Heart right ventricle (tissue), 16 donors: ENCODE data around the gene TTC3. TPM values are rescaled to one million over a fixed set of nuclear protein-coding genes. Genes with fewer than 3 reads are reported as not detected.

Source experiments
- ATAC-seq, 8 donors: fragments of 200-7000 bp; cut with Tn5 transposase; one replicate each; pipeline ENCODE4 v1.9.1; 2020; ENCODE audit warnings: mild to moderate bottlenecking in 8 of 8, moderate library complexity in 8 of 8, moderate number of reproducible peaks in 1 of 8
- DNase-seq, 2 donors: peaks; one replicate each; pipeline ENCODE4 v3.0.0-alpha.2; 2020
- H3K27ac ChIP-seq, 10 donors: fragments of 200-600 bp; sonication (generic) in 2 of 10; one replicate each; pipeline versions ENCODE4 v1.5.0 to v1.8.0; 2020 to 2022; ENCODE audit warnings: mild to moderate bottlenecking in 3 of 10
- H3K27me3 ChIP-seq, 7 donors: fragments of 200-600 bp; one replicate each; pipeline ENCODE4 v1.8.0; 2021 to 2022; ENCODE audit warnings: mild to moderate bottlenecking in 2 of 7
- H3K36me3 ChIP-seq, 9 donors: fragments of 200-600 bp; sonication (generic) in 1 of 9; one replicate each; pipeline versions ENCODE4 v1.5.0 to v1.8.0; 2020 to 2022; ENCODE audit warnings: mild to moderate bottlenecking in 2 of 9
- H3K4me1 ChIP-seq, 9 donors: fragments of 200-600 bp; sonication (generic) in 1 of 9; one replicate each; pipeline versions ENCODE4 v1.5.0 to v1.8.0; 2020 to 2022; ENCODE audit warnings: mild to moderate bottlenecking in 4 of 9
- H3K4me3 ChIP-seq, 10 donors: fragments of 200-600 bp; sonication (generic) in 2 of 10; one replicate each; pipeline versions ENCODE4 v1.5.0 to v1.8.0; 2020 to 2022; ENCODE audit warnings: mild to moderate bottlenecking in 7 of 10, moderate library complexity in 2 of 10
- H3K9me3 ChIP-seq, 11 donors: fragments of 200-600 bp in 10 of 11; sonication (generic) in 2 of 11; one replicate each; pipeline versions ENCODE4 v1.5.0 to v1.8.0; 2013 to 2022; ENCODE audit warnings: mild to moderate bottlenecking in 2 of 11, control low read depth in 1 of 11, moderate library complexity in 1 of 11
- CTCF ChIP-seq, 9 donors: fragments of 200-600 bp; sonication (generic) in 2 of 9; IDR thresholded peaks; one replicate each; pipeline versions ENCODE4 v1.5.0 to v1.8.0; 2021 to 2022; ENCODE audit warnings: antibody characterized with exemption in 9 of 9, mild to moderate bottlenecking in 5 of 9, moderate library complexity in 1 of 9
- WGBS, 2 donors: extraction: QIAGEN DNeasy Blood & Tissue Kit; methylation state at CpG; one replicate each; pipeline ENCODE4 v1.1.7; 2013; ENCODE audit warnings: inconsistent platforms in 1 of 2; 5-methylcytosine and 5-hydroxymethylcytosine counted together
- intact Hi-C, 10 donors: fragments of 100-400 bp; cut with DNase I; formaldehyde crosslinking; loops; one replicate each; pipeline versions ENCODE4 v1.11.1 to v1.14.2; 2022
- polyA plus RNA-seq, 2 donors: library from polyadenylated mRNA; stranded (reverse); fragments of 200-250 nt; gene quantifications; one replicate each; pipeline ENCODE4 v1.2.3, GENCODE V29; 2013
- total RNA-seq, 10 donors: library from RNA; stranded (reverse); fragmentation: NEBNext Ultra II Directional in 3 of 10; extraction: Animal tissue kit (Norgen Biotek cat#: 25700) in 3 of 10; gene quantifications; one replicate each; pipeline versions ENCODE4 v1.2.1 to v1.2.4, GENCODE V29; 2021 to 2023
- donor health status: Arrhythmogenic right ventricular cardiomyopathy.
- donor health status: ischemic (EF 13 %, LVEDD 7.1; RV severe dilation, severe dysfunction).
- donor health status: healthy with polysubstance abuse.
- donor health status: DM: no; HTN: yes; CAD: no.
- donor health status: DM: no; HTN: no; CAD: no.
- donor health status: ischemic (EF 25% LVEDD 6.9; RV normal size, moderate dysfunction).
- donor health status: ischemic (EF 25% LVEDD 5.7; RV mildly dilated, moderate dysfunction).
- donor health status: healthy.
- donor health status: DM: yes; HTN: yes; CAD: no.
- donor health status: Ischemic cardiomyopathy.
- donor health status: ischemic (EF 35%, LVEDD 5.7; RV mildly dilated, moderate dysfunction).
- donor health status: nonischemic (EF 11% LVEDD 7.7; RV severe dilation, severe dysfunction).
- donor health status: DM: yes; HTN: yes; CAD: no.
- donor health status: PGD.
- donor health status: ischemic (EF 29% LVEDD 5.4; RV normal size, mild dysfunction).
- donor health status: nonischemic (EF 23%, LVEDD 6.1; RV moderate dilation, normal function).

Gene TTC3
- total and polyA plus RNA-seq, 12 donors, result 14.0 to 62.1 (median 50.1) TPM

GRCh38 chr21:37231671-37232070 is 158.6 kb downstream of the TTC3 start:
- DNase-seq, result no peak
- Histone ChIP-seq H3K9me3 (no peaks in the 10 kb centered on the region), H3K36me3 (peaks cover 0 to 100% (median 46%) of the 10 kb centered on the region in 9 donors), H3K4me3 (no peak overlapping the region), H3K4me1 (no peaks in the 10 kb centered on the region), H3K27ac (no peak overlapping the region), H3K27me3 (no peaks in the 10 kb centered on the region)
- no peak for TF ChIP-seq CTCF (IDR thresholded peaks at IDR 0.05)
- 97 to 98% methylated on average over 16 of the region's 16 CpGs for WGBS, 2 donors
- intact Hi-C loops, result no loop called here
- ATAC-seq, result no peak

- no peak overlapping the region for H3K27ac ChIP-seq
- H3K36me3 ChIP-seq, result peaks cover 0 to 100% (median 38%) of the 10 kb centered on the region in 9 donors
- no peak for TF ChIP-seq CTCF (IDR thresholded peaks at IDR 0.05)
- H3K9me3 ChIP-seq, result no peaks in the 10 kb centered on the region
- H3K4me3 ChIP-seq, result no peak overlapping the region
- ATAC-seq (no peak), DNase-seq (no peak)
- no peaks in the 10 kb centered on the region for H3K27me3 ChIP-seq
- H3K4me1 ChIP-seq, result peaks cover 0 to 2% (median 0%) of the 10 kb centered on the region in 9 donors
- 95% methylated on average over 19 of the region's 19 CpGs for WGBS, 2 donors
- intact Hi-C loops, result no loop called here
These were observed 159.4 kb downstream of the TTC3 start for GRCh38 chr21:37232274-37233018.

GRCh38 chr21:37233551-37234146 is 160.6 kb downstream of the TTC3 start:
- no peak overlapping the region for H3K4me3 ChIP-seq
- H3K9me3 ChIP-seq, result no peaks in the 10 kb centered on the region
- H3K27me3 ChIP-seq, result no peaks in the 10 kb centered on the region
- TF ChIP-seq CTCF (IDR thresholded peaks at IDR 0.05), result no peak
- peaks cover 0 to 10% (median 0%) of the 10 kb centered on the region in 9 donors for H3K4me1 ChIP-seq
- DNase-seq, result no peak
- intact Hi-C loops, result no loop called here
- H3K27ac ChIP-seq, result no peak overlapping the region
- no peak for ATAC-seq
- 95 to 98% methylated on average over 9 of the region's 9 CpGs for WGBS, 2 donors
- H3K36me3 ChIP-seq, result peaks cover 0 to 100% (median 34%) of the 10 kb centered on the region in 9 donors

- Histone ChIP-seq H3K27ac (peak overlapping the region in 2 of 10 donors; percentile 17 to 24), H3K4me1 (peaks cover 0 to 10% (median 0%) of the 10 kb centered on the region in 9 donors), H3K36me3 (peaks cover 0 to 94% (median 24%) of the 10 kb centered on the region in 9 donors), H3K27me3 (no peaks in the 10 kb centered on the region), H3K9me3 (no peaks in the 10 kb centered on the region), H3K4me3 (no peak overlapping the region)
- intact Hi-C loops, result no loop called here
- no peak for ATAC-seq
- 92 to 97% methylated on average over 2 of the region's 2 CpGs for WGBS, 2 donors
- no peak for TF ChIP-seq CTCF (IDR thresholded peaks at IDR 0.05)
- DNase-seq, result no peak
These were observed 164.3 kb downstream of the TTC3 start for GRCh38 chr21:37237346-37237745.
